ENCODE data around the gene NRCAM. TPM values are rescaled to one million over a fixed set of nuclear protein-coding genes. Genes with fewer than 3 reads are reported as not detected.

NRCAM gene
- total RNA-seq, 4 donors from 2014 or later, result 0.77 to 30.3 (median 2.0) TPM; not detected in 1

DNA sequence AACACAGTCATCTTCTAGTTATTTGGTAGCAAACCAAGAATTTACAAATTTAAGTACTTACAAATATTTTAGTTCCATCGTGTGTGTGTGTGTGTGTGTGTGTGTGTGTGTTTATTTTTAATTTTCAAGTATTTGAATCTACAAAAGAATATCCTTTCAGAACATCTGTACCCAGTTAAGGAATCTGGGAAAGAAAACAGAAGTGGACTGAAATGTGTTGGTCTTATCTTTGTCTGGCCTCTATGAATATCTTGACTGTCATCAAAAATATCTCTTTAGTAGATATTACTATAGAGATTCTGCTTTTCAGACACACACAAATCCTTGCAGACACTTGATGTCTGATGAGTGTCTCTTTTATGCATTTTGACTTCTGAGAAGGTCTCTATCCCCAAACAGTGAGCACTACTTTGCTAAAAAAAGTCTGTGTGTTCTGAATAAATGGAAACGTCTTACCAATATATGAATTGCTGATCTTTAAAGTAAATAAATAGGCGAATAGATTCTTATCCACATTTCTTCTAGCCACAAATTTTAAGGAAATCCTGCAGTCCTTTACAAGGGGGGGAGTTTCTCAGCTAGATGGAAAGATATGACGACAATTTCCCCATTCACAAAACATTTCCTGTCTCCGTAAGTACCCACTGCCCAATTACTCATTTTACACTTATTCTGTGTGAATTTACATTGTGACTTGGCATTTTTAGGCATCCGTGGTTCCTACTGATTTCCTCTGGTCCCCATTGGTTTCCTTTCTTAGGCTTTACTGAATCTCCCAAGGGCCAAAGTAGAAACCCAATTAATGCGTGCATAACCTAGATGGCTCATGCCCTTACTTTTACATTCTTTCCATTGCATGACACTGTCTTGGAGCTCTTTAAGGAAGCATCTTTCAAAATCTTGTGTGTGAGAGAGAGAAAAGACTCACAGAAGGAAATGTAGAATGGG lies 36.0 kb downstream of the NRCAM start:
- H3K27ac ChIP-seq, result no peak overlapping the region
- intact Hi-C loops (cut with DNase I; ENCODE audit: low total_unique reads), result no loop called here
- H3K4me3 ChIP-seq, result no peak overlapping the region
- no peaks in the 10 kb centered on the region for H3K9me3 ChIP-seq
- H3K27me3 ChIP-seq, result no peaks in the 10 kb centered on the region
- no peaks in the 10 kb centered on the region for H3K36me3 ChIP-seq
- no peaks in the 10 kb centered on the region for H3K4me1 ChIP-seq
- DNase-seq, result no peak
- TF ChIP-seq, protein P1, sequence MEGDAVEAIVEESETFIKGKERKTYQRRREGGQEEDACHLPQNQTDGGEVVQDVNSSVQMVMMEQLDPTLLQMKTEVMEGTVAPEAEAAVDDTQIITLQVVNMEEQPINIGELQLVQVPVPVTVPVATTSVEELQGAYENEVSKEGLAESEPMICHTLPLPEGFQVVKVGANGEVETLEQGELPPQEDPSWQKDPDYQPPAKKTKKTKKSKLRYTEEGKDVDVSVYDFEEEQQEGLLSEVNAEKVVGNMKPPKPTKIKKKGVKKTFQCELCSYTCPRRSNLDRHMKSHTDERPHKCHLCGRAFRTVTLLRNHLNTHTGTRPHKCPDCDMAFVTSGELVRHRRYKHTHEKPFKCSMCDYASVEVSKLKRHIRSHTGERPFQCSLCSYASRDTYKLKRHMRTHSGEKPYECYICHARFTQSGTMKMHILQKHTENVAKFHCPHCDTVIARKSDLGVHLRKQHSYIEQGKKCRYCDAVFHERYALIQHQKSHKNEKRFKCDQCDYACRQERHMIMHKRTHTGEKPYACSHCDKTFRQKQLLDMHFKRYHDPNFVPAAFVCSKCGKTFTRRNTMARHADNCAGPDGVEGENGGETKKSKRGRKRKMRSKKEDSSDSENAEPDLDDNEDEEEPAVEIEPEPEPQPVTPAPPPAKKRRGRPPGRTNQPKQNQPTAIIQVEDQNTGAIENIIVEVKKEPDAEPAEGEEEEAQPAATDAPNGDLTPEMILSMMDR (IDR thresholded peaks at IDR 0.05), result no peak
- no peak for TF ChIP-seq POLR2A (IDR thresholded peaks at IDR 0.05)

DNA sequence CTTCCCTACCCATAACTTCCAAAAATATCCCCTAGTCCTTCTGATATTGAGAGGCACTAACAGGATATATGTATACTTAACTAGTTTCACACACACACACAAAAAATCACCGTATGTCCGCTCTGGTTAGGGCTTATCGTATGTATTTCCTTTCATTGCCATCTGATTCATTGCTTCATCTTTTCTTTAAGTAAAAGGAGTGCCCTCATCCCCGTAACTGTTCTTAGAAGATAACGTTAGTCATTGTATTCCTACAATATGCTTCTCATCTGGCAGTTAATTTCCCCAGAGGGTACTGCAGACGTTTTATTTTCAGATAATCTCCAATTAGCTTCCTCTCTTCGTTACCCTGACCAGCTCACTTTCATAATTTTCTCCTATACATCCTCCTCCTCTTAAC lies 37.3 kb downstream of the NRCAM start:
- intact Hi-C loops (cut with DNase I; ENCODE audit: low total_unique reads), result no loop called here
- TF ChIP-seq, protein P1 (IDR thresholded peaks at IDR 0.05), result no peak
- no peak for TF ChIP-seq POLR2A (IDR thresholded peaks at IDR 0.05)
- Histone ChIP-seq H3K27me3 (no peaks in the 10 kb centered on the region), H3K4me3 (no peak overlapping the region), H3K4me1 (no peaks in the 10 kb centered on the region), H3K36me3 (no peaks in the 10 kb centered on the region), H3K27ac (no peak overlapping the region), H3K9me3 (no peaks in the 10 kb centered on the region)
- DNase-seq, result no peak

DNA sequence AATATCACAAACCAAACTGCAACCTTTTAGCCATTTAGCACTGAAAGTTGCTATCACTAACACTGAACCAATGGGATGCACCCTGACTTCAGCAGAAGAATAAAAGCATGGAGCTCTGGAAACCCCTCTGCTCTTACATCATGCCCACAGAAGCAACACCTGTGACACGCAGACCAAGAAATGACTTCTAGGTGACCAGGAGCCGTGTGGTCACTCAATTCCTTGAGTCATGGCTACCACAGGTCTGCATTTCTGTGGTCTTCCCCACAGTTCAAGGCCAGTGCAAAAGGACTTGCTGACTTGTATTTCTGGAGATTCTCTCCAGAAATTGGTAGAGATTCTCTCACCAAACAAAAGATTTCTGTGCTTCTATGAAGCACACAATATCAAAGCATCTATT lies 38.3 kb downstream of the NRCAM start:
- H3K4me1 ChIP-seq, result no peaks in the 10 kb centered on the region
- no peak overlapping the region for H3K4me3 ChIP-seq
- intact Hi-C loops (cut with DNase I; ENCODE audit: low total_unique reads), result no loop called here
- no peaks in the 10 kb centered on the region for H3K36me3 ChIP-seq
- no peaks in the 10 kb centered on the region for H3K27me3 ChIP-seq
- H3K9me3 ChIP-seq, result no peaks in the 10 kb centered on the region
- no peak for DNase-seq
- no peak overlapping the region for H3K27ac ChIP-seq
- TF ChIP-seq POLR2A (IDR thresholded peaks at IDR 0.05), result no peak
- TF ChIP-seq, protein P1 (IDR thresholded peaks at IDR 0.05), result no peak

DNA sequence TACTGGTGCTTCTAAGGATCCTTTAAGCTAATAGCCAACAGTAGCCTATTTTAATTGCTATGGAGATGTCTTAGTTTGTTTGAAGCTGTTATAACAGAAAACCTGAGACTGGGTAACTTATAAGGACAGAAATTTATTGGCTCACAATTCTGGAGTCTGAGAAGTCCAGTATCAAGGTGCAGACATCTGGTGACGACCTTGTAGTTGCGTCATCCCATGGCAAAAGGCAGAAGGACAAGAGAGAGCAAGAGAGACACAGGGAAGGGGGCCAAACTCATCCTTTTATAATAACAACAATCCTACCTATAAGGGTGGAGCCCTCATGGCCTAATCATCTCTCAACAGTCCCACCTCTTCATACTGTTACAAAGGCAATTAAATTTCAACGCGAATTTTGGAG lies 39.1 kb downstream of the NRCAM start:
- TF ChIP-seq, protein P1 (IDR thresholded peaks at IDR 0.05), result no peak
- TF ChIP-seq POLR2A (IDR thresholded peaks at IDR 0.05), result no peak
- H3K4me1 ChIP-seq, result no peaks in the 10 kb centered on the region
- intact Hi-C loops (cut with DNase I; ENCODE audit: low total_unique reads), result no loop called here
- no peaks in the 10 kb centered on the region for H3K27me3 ChIP-seq
- no peak overlapping the region for H3K4me3 ChIP-seq
- no peaks in the 10 kb centered on the region for H3K36me3 ChIP-seq
- DNase-seq, result no peak
- H3K27ac ChIP-seq, result no peak overlapping the region
- H3K9me3 ChIP-seq, result no peaks in the 10 kb centered on the region

DNA sequence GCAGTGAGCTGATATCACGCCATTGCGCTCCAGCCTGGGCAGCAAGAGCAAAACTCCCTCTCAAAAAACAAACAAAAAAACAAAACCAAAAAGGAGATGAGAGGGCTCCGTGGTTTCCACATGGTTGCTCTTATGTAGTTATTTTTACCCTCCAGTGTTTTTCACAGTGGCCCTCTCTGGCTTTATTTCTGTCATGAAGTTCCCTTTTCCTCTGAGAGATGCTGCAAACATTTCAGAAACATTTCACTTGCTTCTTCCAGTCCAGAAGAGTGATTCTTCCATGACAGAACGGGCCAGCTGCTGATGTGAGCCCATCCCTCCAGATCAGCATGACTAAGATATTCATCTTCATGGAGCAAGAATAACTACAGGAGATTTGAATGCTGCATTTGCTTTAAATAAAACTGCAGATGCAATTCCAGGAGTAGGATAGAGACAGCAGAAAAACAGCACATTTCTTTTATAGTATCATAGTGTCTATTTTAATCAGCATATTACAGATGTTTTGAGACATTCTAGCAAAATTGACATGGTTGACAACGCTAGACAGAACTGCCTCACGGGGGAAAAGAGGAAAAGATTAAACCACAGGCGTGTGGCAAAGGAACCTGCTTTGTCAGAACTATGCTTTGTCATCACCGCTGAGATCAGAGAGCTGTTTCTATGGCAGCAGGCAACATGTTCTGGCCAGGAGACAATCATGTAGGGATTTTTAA lies 40.3 kb downstream of the NRCAM start:
- TF ChIP-seq, protein P1 (IDR thresholded peaks at IDR 0.05), result no peak
- TF ChIP-seq POLR2A (IDR thresholded peaks at IDR 0.05), result no peak
- Histone ChIP-seq H3K4me3 (no peak overlapping the region), H3K4me1 (no peaks in the 10 kb centered on the region), H3K27ac (no peak overlapping the region), H3K36me3 (no peaks in the 10 kb centered on the region), H3K27me3 (no peaks in the 10 kb centered on the region), H3K9me3 (no peaks in the 10 kb centered on the region)
- intact Hi-C loops (cut with DNase I; ENCODE audit: low total_unique reads), result no loop called here
- DNase-seq, result no peak
